K562 (cell line): Measurements from ENCODE around the gene C10orf143. TPM values are rescaled to one million over a fixed set of nuclear protein-coding genes. Genes with fewer than 3 reads are reported as not detected.

Source experiments
- ELF1 ChIP-seq: fragments of 200-800 bp; sonication (Bioruptor generic); IDR thresholded peaks from 2 replicates; pipeline ENCODE4 v1.6.1; 2016; ENCODE audit warnings: missing genetic modification characterization, missing compliant biosample characterization
- MYC ChIP-seq, 2 experiments: fragments of 250-450 bp in 1 of 2; sonication (Bioruptor Pico) in 1 of 2; IDR thresholded peaks; 2 replicates each; pipeline versions ENCODE4 v1.5.1 to v1.6.1; 2012 to 2021; ENCODE audit warnings: low read depth in 2 of 2, borderline replicate concordance in 1 of 2, improper control_type of control experiment in 1 of 2, low read length in 1 of 2, mild to moderate bottlenecking in 1 of 2, moderate library complexity in 1 of 2
- SOX6 ChIP-seq: fragments of 450-650 bp; IDR thresholded peaks from 2 replicates; pipeline ENCODE4 v1.6.1; 2014; ENCODE audit warnings: mild to moderate bottlenecking
- YY1 ChIP-seq, 3 experiments: IDR thresholded peaks; 2 replicates each; pipeline ENCODE4 v1.6.1; 2011; ENCODE audit warnings: low read length in 2 of 3, mild to moderate bottlenecking in 2 of 3, moderate library complexity in 2 of 3, borderline replicate concordance in 1 of 3, control low read depth in 1 of 3, low read depth in 1 of 3; ENCODE audit not compliant: insufficient read depth in 3 of 3, insufficient replicate concordance in 2 of 3, control insufficient read depth in 1 of 3, insufficient read length in 1 of 3; ENCODE audit errors: extremely low read depth in 1 of 3
- ZNF695 ChIP-seq: fragments of 450-650 bp; formaldehyde crosslinking; IDR thresholded peaks from 2 replicates; pipeline ENCODE4 v1.4.0; 2020; ENCODE audit warnings: mild to moderate bottlenecking, moderate library complexity
- polyA plus RNA-seq, 8 experiments: library from polyadenylated mRNA; depleted of rRNA in 4 of 8; stranded (reverse) in 5 of 8; unstranded in 3 of 8; fragments of >200 nt; fragmentation: Nextera tagmentation in 2 of 8; fragmentation: Illumina TruSeq in 1 of 8; extraction: Ambion mirVana in 2 of 8; extraction: Trizol in 1 of 8; gene quantifications; 2 replicates each; pipeline versions ENCODE4 v1.2.1 to v1.2.3, GENCODE V29; 2011 to 2014; ENCODE audit warnings: inconsistent platforms in 1 of 8, missing spikeins in 1 of 8
- total RNA-seq, 7 experiments: library from RNA; depleted of rRNA in 6 of 7; stranded (reverse); fragments of >200 nt in 6 of 7; fragmentation: Illumina TruSeq in 2 of 7; extraction: Trizol in 2 of 7; gene quantifications; 2 replicates each; pipeline versions ENCODE4 v1.2.1 to v1.2.3, GENCODE V29; 2011 to 2021; ENCODE audit warnings: low replicate concordance in 1 of 7

C10orf143 gene
- total and polyA plus RNA-seq, 9 of the 15 experiments (the other 6 are each of a cell fraction or from before 2014, with no cell fraction given): 0.07 to 0.42 (median 0.25) TPM; not detected in 2

GRCh38 chr10:130014263-130015074 is 96.2 kb downstream of the C10orf143 start (continued):
- TF ChIP-seq MYC (IDR thresholded peaks at IDR 0.05; ENCODE audit: low read depth, low read length): no peak
- no peak for TF ChIP-seq MYC (CRISPR knock-in tag; IDR thresholded peaks at IDR 0.05; ENCODE audit: borderline replicate concordance, low read depth)
- TF ChIP-seq YY1 (IDR thresholded peaks at IDR 0.05; ENCODE audit: borderline replicate concordance in 1 of 3, control insufficient read depth in 1 of 3, extremely low read depth in 1 of 3, insufficient read depth in 3 of 3, insufficient read length in 1 of 3, insufficient replicate concordance in 2 of 3, low read depth in 1 of 3, low read length in 2 of 3): no peak
- TF ChIP-seq SOX6: no peak
- no peak for TF ChIP-seq ELF1 (tag)
- no peak for TF ChIP-seq ZNF695 (CRISPR knock-in tag)

Other genes starting within 250 kb of the C10orf143 start
- gene EBF3, start 146.6 kb downstream of the C10orf143 start, total RNA-seq (2014; rRNA removed): not detected in 2 replicates
- gene EBF3, start 146.6 kb downstream of the C10orf143 start, total RNA-seq (2014; rRNA removed; fragmentation: Illumina TruSeq; extraction: Trizol): not detected in 2 replicates
- not detected in 2 replicates for gene EBF3, start 146.6 kb downstream of the C10orf143 start, total RNA-seq (2015; rRNA removed; fragmentation: Illumina TruSeq; extraction: Trizol)
- not detected in 2 replicates for gene EBF3, start 146.6 kb downstream of the C10orf143 start, total RNA-seq (2021)
- gene EBF3, start 146.6 kb downstream of the C10orf143 start, polyA plus RNA-seq (2011; rRNA removed): not detected in 2 replicates
- not detected in 2 replicates for gene EBF3, start 146.6 kb downstream of the C10orf143 start, polyA plus RNA-seq (2014; fragmentation: Illumina TruSeq; extraction: Trizol)
- not detected for gene EBF3, start 146.6 kb downstream of the C10orf143 start, polyA plus RNA-seq (2014; fragmentation: Nextera tagmentation; extraction: Ambion mirVana)
- gene EBF3, start 146.6 kb downstream of the C10orf143 start, polyA plus RNA-seq (2014; rRNA removed): 0.04 TPM in 1 of 2 replicates, not detected in the other
- gene GLRX3, start 25.6 kb upstream of the C10orf143 start, total RNA-seq (2014; rRNA removed): 115 and 117 TPM in 2 replicates
- 169 and 182 TPM in 2 replicates for gene GLRX3, start 25.6 kb upstream of the C10orf143 start, total RNA-seq (2014; rRNA removed; fragmentation: Illumina TruSeq; extraction: Trizol)
- gene GLRX3, start 25.6 kb upstream of the C10orf143 start, total RNA-seq (2015; rRNA removed; fragmentation: Illumina TruSeq; extraction: Trizol): 161 and 169 TPM in 2 replicates
- gene GLRX3, start 25.6 kb upstream of the C10orf143 start, total RNA-seq (2021): 153 and 156 TPM in 2 replicates
- gene GLRX3, start 25.6 kb upstream of the C10orf143 start, polyA plus RNA-seq (2011; rRNA removed): 144 and 190 TPM in 2 replicates
- gene GLRX3, start 25.6 kb upstream of the C10orf143 start, polyA plus RNA-seq (2014; fragmentation: Illumina TruSeq; extraction: Trizol): 177 and 186 TPM in 2 replicates
- gene GLRX3, start 25.6 kb upstream of the C10orf143 start, polyA plus RNA-seq (2014; fragmentation: Nextera tagmentation; extraction: Ambion mirVana): 100 to 1,000 TPM; 150 to 176 TPM
- gene GLRX3, start 25.6 kb upstream of the C10orf143 start, polyA plus RNA-seq (2014; rRNA removed): 172 and 184 TPM in 2 replicates